ENCODE measurements around the gene RPL13. TPM values are rescaled to one million over a fixed set of nuclear protein-coding genes. Genes with fewer than 3 reads are reported as not detected.

The RPL13 gene
- total and polyA plus RNA-seq, 2 of the 8 experiments (the other 6 are each of a cell fraction or from before 2014, with no cell fraction given), result 2,162 to 7,384 TPM

GRCh38 chr16:89588413-89589109 is 28.1 kb downstream of the RPL13 start:
- FAIRE-seq, result no peak
- CTCF ChIA-PET (ENCODE audit: partially characterized antibody), result interaction anchor here (0.7 to 1.7 kb wide), 5 partner anchors 14 to 607 kb away, joined by 3 to 5 read pairs (median 4); no protein-coding TSS in a partner anchor

More at GRCh38 chr16:89588413-89589109, 28.1 kb downstream of the RPL13 start:
- no peak overlapping the region for H2AK5ac ChIP-seq (ENCODE audit: low read depth, low read length)
- H3K4me2 ChIP-seq (ENCODE audit: insufficient read depth in 1 of 2, low read depth in 2 of 2, low read length in 2 of 2), result no peak overlapping the region
- H2BK20ac ChIP-seq (ENCODE audit: low read length), result no peak overlapping the region
- H3K9ac ChIP-seq (replicated peaks in 1 of 4; ENCODE audit: extremely low read depth in 1 of 4, low read depth in 3 of 4, low read length in 3 of 4), result no peak overlapping the region
- no peak overlapping the region for H4K91ac ChIP-seq (replicated peaks; ENCODE audit: insufficient read length, low read length)
- no peak overlapping the region for H2BK12ac ChIP-seq (ENCODE audit: low read depth, low read length)
- no peaks in the 10 kb centered on the region for H3K4me1 ChIP-seq (replicated peaks in 1 of 4; ENCODE audit: control insufficient read depth in 3 of 4, insufficient read depth in 4 of 4, low read length in 3 of 4)
- H4K5ac ChIP-seq (ENCODE audit: insufficient read length, low read depth, low read length), result no peak overlapping the region
- no peaks in the 10 kb centered on the region for H3K79me1 ChIP-seq (ENCODE audit: low read depth, low read length)
- no peak overlapping the region for H2BK120ac ChIP-seq (replicated peaks; ENCODE audit: low read depth, low read length)
- no peak overlapping the region for H3K14ac ChIP-seq (ENCODE audit: insufficient read length)
- no peak overlapping the region for H2BK15ac ChIP-seq (ENCODE audit: low read length)
- peaks cover 5 to 19% of the 10 kb centered on the region in 2 experiments; a peak in 3 of 4 replicates for H3K9me3 ChIP-seq (ENCODE audit: insufficient read depth in 2 of 2, low read depth in 1 of 2, low read length in 1 of 2)
- H3K23me2 ChIP-seq (ENCODE audit: low read depth, low read length), result no peaks in the 10 kb centered on the region
- DNase-seq (ENCODE audit: low read depth in 1 of 2, low spot score in 2 of 2), result no peak
- TF ChIP-seq GABPA (IDR thresholded peaks at IDR 0.05; ENCODE audit: borderline replicate concordance, insufficient read depth, low read length) (no peak), PHF8 (conservative IDR thresholded peaks at IDR 0.05; ENCODE audit: low read depth, low read length) (no peak), USF2 (IDR thresholded peaks at IDR 0.05; ENCODE audit: low read length) (no peak), RBBP5 (IDR thresholded peaks at IDR 0.05; ENCODE audit: borderline replicate concordance, low read depth, low read length) (no peak), YY1 (IDR thresholded peaks at IDR 0.05; ENCODE audit: low read depth, low read length) (no peak), POLR2A (IDR thresholded peaks at IDR 0.05; ENCODE audit: control extremely low read depth in 1 of 2, low read depth in 2 of 2, low read length in 2 of 2) (no peak), MAFK (IDR thresholded peaks at IDR 0.05; ENCODE audit: low read depth, low read length) (no peak), RFX5 (IDR thresholded peaks at IDR 0.05; ENCODE audit: borderline replicate concordance, low read depth, low read length) (no peak), ZNF274 (IDR thresholded peaks at IDR 0.05; ENCODE audit: borderline replicate concordance, extremely low read depth, low read length) (no peak), SP2 (IDR thresholded peaks at IDR 0.05; ENCODE audit: low read length) (no peak), BRCA1 (IDR thresholded peaks at IDR 0.05; ENCODE audit: low read depth, low read length) (no peak), JUN (IDR thresholded peaks at IDR 0.05; ENCODE audit: low read depth, low read length) (no peak)
- H4K8ac ChIP-seq (ENCODE audit: extremely low read depth, insufficient read depth, low read length), result 0 out of 2 replicates have a peak overlapping the region, but pooled peaks have one; percentile 51
- H3K4me3 ChIP-seq (ENCODE audit: extremely low read depth in 1 of 4, insufficient read depth in 2 of 4, low read depth in 3 of 4, low read length in 4 of 4), result no peak overlapping the region
- H3K27me3 ChIP-seq (replicated peaks in 1 of 4; ENCODE audit: control insufficient read depth in 3 of 4, extremely low read depth in 1 of 4, insufficient read depth in 3 of 4, low read length in 3 of 4), result no peaks in the 10 kb centered on the region
- no peak overlapping the region for H3K23ac ChIP-seq (ENCODE audit: insufficient read length)
- no peak overlapping the region for H2BK5ac ChIP-seq (ENCODE audit: low read depth, low read length)
- H3K18ac ChIP-seq (ENCODE audit: extremely low read depth, low read length), result no peak overlapping the region
- 95% methylated on average over 24 of the region's 26 CpGs; no CpG with 5 or more reads in 1 of the 2 experiments for WGBS, 2 experiments (ENCODE audit: extremely low coverage in 1 of 2, insufficient coverage in 1 of 2, insufficient read length in 1 of 2, insufficient replicate concordance in 2 of 2, low coverage in 1 of 2, low lambda C conversion rate in 2 of 2, missing lambda C conversion rate in 1 of 2)
- POLR2A ChIA-PET (ENCODE audit: partially characterized antibody), result interaction anchor here (0.7 kb wide), 1 partner anchor 11 kb away, joined by 3 read pairs; no protein-coding TSS in a partner anchor
- no peak overlapping the region for H3K27ac ChIP-seq (ENCODE audit: low read depth, low read length)
- H3K36me3 ChIP-seq (ENCODE audit: control insufficient read depth in 2 of 4, insufficient read depth in 4 of 4, low read length in 3 of 4), result peaks cover 0 to 23% (median 5%) of the 10 kb centered on the region in 4 experiments; a peak in 4 of 8 replicates
- no peak overlapping the region for H3K56ac ChIP-seq (replicated peaks; ENCODE audit: insufficient read length, low read depth, low read length)
- no peak overlapping the region for H3K4ac ChIP-seq (replicated peaks; ENCODE audit: insufficient read length, low read depth, low read length)
- peaks cover 0 to 2% of the 10 kb centered on the region in 2 experiments for H4K20me1 ChIP-seq (replicated peaks in 1 of 2; ENCODE audit: control insufficient read depth in 1 of 2, insufficient read depth in 2 of 2, low read length in 2 of 2)
- no peak overlapping the region for H2AFZ ChIP-seq (ENCODE audit: low read length)
- H3K79me2 ChIP-seq (ENCODE audit: control insufficient read depth in 1 of 2, insufficient read depth in 2 of 2, low read length in 2 of 2), result no peaks in the 10 kb centered on the region

Data from H1 (cell line).